Adrenal gland (tissue), 12 donors: ENCODE results near the gene LPCAT1. TPM values are rescaled to one million over a fixed set of nuclear protein-coding genes. Genes with fewer than 3 reads are reported as not detected.

Source experiments
- DNase-seq, 7 donors: peaks; one replicate each; pipeline ENCODE4 v3.0.0-alpha.2; 2019 to 2020
- H3K27ac ChIP-seq, 5 donors: fragments of 200-600 bp; sonication (generic) in 4 of 5; 1 replicate in 3 of 5; 2 replicates in 2 of 5; pipeline versions ENCODE4 v1.5.1 to v1.8.0; 2016 to 2020; ENCODE audit warnings: mild to moderate bottlenecking in 1 of 5
- H3K27me3 ChIP-seq: fragments of 200-600 bp; 2 replicates; pipeline ENCODE4 v1.8.0; 2021
- H3K36me3 ChIP-seq, 2 donors: fragments of 200-600 bp; replicated peaks in 1 of 2; 1 replicate in 1 of 2; 2 replicates in 1 of 2; pipeline versions ENCODE4 v1.5.1 to v1.8.0; 2018 to 2022
- H3K4me1 ChIP-seq, 2 donors: fragments of 200-600 bp; replicated peaks in 1 of 2; 1 replicate in 1 of 2; 2 replicates in 1 of 2; pipeline versions ENCODE4 v1.5.1 to v1.8.0; 2018 to 2021
- H3K4me3 ChIP-seq, 4 donors: fragments of 200-600 bp; sonication (generic) in 3 of 4; one replicate each; pipeline ENCODE4 v1.5.1; 2016 to 2018
- H3K9me3 ChIP-seq, 3 donors: fragments of 200-600 bp; sonication (generic) in 1 of 3; replicated peaks in 1 of 3; 1 replicate in 2 of 3; 2 replicates in 1 of 3; pipeline versions ENCODE4 v1.5.1 to v1.8.0; 2016 to 2021
- POLR2A ChIP-seq, 2 donors: fragments of 450-650 bp; IDR thresholded peaks; one replicate each; pipeline ENCODE4 v1.6.1; 2017; ENCODE audit warnings: antibody characterized with exemption in 2 of 2, mild to moderate bottlenecking in 2 of 2, moderate library complexity in 1 of 2
- WGBS, 4 donors: extraction: QIAGEN DNeasy Blood & Tissue Kit in 2 of 4; methylation state at CpG; one replicate each; pipeline versions ENCODE4 v1.1.5 to v1.1.7; 2013 to 2017; 5-methylcytosine and 5-hydroxymethylcytosine counted together
- intact Hi-C, 2 donors: fragments of 100-400 bp; cut with DNase I; formaldehyde crosslinking; loops; one replicate each; pipeline versions ENCODE4 v1.14.1 to v1.15.0; 2022 to 2023
- polyA plus RNA-seq, 3 donors: library from polyadenylated mRNA; stranded (reverse); fragments of 200-250 nt in 2 of 3; fragments of 350-450 nt in 1 of 3; fragmentation: Illumina TruSeq in 1 of 3; extraction: RNeasy Lipid Tissue Mini Kit (QIAGEN cat#74804) in 1 of 3; gene quantifications; one replicate each; pipeline ENCODE4 v1.2.3, GENCODE V29; 2013 to 2014
- total RNA-seq, 9 donors: library from RNA; depleted of rRNA in 4 of 9; stranded (reverse); fragments of >200 nt in 4 of 9; fragments of 120-200 nt in 1 of 9; fragmentation: NEBNext Ultra II Directional in 1 of 9; extraction: Animal tissue kit (Norgen Biotek cat#: 25700) in 1 of 9; gene quantifications; one replicate each; pipeline versions ENCODE4 v1.1.0 to v1.2.4, GENCODE V29; 2013 to 2023
- TF ChIP-seq, protein P1 (sequence below), 6 experiments: fragments of 450-650 bp in 4 of 6; fragments of 200-600 bp in 2 of 6; sonication (generic) in 1 of 6; IDR thresholded peaks; 1 replicate in 5 of 6; 2 replicates in 1 of 6; pipeline versions ENCODE4 v1.5.1 to v1.8.0; 2016 to 2021; ENCODE audit warnings: antibody characterized with exemption in 6 of 6, mild to moderate bottlenecking in 2 of 6, moderate library complexity in 1 of 6
- donor health status: healthy with polysubstance abuse.
- donor health status: Bipolar disorder and iron deficiency.
- donor health status: DM: yes; HTN: yes; CAD: no.
- donor health status: DM: no; HTN: no; CAD: no.
- donor health status: DM: no; HTN: no; CAD: no.
- donor health status: DM: yes; HTN: yes; CAD: no.

LPCAT1 gene
- total and polyA plus RNA-seq, 12 donors: 23.2 to 59.1 (median 42.6) TPM

DNA sequence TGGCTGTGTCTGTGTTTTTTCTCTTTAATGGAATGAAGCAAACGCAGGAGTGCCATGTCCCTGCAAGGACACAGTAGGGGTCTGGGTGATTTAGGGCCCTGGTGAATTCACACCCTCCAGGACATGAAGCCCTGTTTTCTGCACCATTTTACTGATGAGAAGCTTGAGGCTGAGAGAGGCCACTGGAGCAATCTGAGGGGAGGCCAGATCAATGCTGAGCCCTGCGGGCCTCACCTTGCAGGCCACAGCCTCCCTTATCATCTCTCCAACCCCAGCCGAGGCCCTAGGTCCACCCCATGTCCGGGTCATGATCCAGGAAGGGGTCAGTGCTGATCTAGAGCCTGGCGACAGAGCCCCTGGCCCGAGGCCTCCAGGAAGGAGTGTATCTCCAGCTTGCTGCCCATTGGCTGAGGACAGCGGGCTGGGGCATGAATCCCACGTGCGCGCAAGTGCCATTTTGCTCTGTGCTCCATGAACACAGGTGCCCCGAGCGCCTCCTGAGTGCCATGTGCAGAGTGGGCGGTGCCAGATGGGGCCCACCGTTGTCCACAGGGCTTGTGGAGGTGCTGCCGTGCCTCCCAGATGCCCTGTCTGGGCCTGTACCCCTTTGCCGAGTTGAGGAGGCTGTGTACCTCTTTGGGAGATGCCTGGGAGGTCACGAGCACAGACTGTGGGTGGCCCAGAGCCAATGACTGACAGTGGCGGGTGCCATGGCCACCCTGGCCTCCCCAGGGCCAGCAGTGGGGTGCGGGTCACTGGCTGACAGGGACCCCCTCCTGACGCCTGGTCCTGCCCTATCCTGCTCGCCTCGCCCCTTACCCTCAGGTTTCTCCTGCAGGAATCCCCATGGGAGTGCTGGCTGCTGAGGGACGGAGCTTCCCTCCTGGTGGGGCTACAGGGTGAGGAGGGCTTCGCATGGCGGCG is 32.3 kb upstream of the LPCAT1 start:
- no peaks in the 10 kb centered on the region for H3K36me3 ChIP-seq
- no peaks in the 10 kb centered on the region for H3K9me3 ChIP-seq
- TF ChIP-seq POLR2A (IDR thresholded peaks at IDR 0.05): no peak
- TF ChIP-seq, protein P1, sequence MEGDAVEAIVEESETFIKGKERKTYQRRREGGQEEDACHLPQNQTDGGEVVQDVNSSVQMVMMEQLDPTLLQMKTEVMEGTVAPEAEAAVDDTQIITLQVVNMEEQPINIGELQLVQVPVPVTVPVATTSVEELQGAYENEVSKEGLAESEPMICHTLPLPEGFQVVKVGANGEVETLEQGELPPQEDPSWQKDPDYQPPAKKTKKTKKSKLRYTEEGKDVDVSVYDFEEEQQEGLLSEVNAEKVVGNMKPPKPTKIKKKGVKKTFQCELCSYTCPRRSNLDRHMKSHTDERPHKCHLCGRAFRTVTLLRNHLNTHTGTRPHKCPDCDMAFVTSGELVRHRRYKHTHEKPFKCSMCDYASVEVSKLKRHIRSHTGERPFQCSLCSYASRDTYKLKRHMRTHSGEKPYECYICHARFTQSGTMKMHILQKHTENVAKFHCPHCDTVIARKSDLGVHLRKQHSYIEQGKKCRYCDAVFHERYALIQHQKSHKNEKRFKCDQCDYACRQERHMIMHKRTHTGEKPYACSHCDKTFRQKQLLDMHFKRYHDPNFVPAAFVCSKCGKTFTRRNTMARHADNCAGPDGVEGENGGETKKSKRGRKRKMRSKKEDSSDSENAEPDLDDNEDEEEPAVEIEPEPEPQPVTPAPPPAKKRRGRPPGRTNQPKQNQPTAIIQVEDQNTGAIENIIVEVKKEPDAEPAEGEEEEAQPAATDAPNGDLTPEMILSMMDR (IDR thresholded peaks at IDR 0.05): no peak
- peaks cover 0 to 3% of the 10 kb centered on the region in 2 donors for H3K4me1 ChIP-seq
- H3K27me3 ChIP-seq: no peaks in the 10 kb centered on the region
- DNase-seq: peak in 1 of 7 donors; percentile 43
- intact Hi-C loops: no loop called here
- WGBS, 4 donors: 87 to 91% (median 89%) methylated on average over 9 to 26 of the region's 26 CpGs
- H3K4me3 ChIP-seq: no peak overlapping the region
- H3K27ac ChIP-seq: no peak overlapping the region

DNA sequence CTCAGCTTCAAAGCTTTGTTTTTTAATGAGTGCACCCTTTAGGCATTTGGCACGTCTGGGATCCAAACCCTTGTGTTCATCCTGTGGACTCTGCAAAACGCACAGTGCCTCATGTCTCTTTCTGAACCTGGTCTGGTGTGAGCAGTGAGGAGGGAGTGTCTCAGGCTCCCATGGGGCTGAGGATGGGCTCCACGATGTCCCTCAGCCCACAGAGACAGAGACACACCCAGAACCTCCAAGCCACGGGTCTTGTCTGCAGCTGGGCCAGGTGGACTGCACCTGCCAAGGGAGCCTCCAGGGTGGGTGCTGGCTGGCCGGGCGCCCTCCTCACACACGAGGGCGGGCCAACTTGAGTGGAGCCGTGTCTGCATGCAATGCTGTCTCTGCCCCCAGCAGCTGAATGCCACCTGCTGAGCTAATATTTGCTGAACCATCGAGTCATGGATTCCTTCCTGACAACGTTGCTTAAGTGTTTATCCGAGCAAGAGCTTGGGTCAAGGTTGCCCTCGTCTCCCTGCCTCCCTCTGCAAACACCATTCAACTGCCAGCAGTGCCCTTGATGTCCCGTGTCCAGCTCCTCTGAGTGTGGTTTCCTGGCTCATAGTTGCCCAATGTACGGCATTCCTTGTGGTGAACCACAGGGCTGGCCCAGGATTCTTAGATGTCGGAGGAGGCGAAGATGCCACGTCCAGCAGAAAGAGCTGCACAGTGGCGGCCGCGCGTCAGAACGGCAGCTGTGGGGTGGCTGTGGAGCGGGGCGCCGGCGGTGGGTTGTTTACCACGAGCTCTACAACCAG is 31.4 kb upstream of the LPCAT1 start:
- intact Hi-C loops: no loop called here
- DNase-seq: peak in 6 of 7 donors; percentile 51 to 82 (median 64)
- 62 to 72% (median 70%) methylated on average over 19 to 28 of the region's 28 CpGs for WGBS, 4 donors

DNA sequence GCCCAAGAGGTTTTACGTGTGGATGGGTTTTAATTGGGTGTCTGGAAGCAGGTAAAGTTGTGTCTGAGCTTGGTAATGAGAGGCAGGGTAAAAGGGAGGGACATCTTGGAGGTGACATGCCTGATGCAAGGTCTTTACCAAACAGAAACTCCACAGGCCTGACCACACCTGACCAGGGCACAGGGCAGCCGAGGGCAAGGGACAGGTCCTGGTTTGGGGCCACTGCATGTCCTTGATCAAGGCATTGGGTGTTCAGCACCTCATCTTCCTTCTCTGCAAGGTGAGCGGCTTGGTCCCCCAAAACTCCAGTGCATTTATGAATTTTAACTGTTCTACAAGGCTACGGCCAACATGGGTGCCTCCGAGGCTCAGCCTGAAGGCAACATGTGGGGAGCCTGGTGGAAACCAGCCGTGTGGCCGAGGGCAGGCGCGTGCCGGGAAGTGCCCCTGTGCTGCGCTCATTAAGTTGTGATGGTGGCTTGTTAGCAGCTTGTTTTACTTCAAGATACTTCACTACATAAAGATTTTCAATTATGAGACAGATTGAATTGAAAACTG is 30.7 kb upstream of the LPCAT1 start:
- DNase-seq: peak in 1 of 7 donors; percentile 25
- Histone ChIP-seq H3K4me1 (peaks cover 0 to 3% of the 10 kb centered on the region in 2 donors), H3K27me3 (no peaks in the 10 kb centered on the region), H3K36me3 (no peaks in the 10 kb centered on the region), H3K27ac (no peak overlapping the region), H3K4me3 (no peak overlapping the region), H3K9me3 (no peaks in the 10 kb centered on the region)
- no peak for TF ChIP-seq POLR2A (IDR thresholded peaks at IDR 0.05)
- TF ChIP-seq, protein P1 (IDR thresholded peaks at IDR 0.05): no peak
- WGBS, 4 donors: 91 to 95% (median 94%) methylated on average over 10 to 11 of the region's 11 CpGs
- intact Hi-C loops: no loop called here

More for the DNA sequence above, 31.4 kb upstream of the LPCAT1 start:
- H3K27ac ChIP-seq: no peak overlapping the region
- H3K27me3 ChIP-seq: no peaks in the 10 kb centered on the region
- H3K36me3 ChIP-seq: no peaks in the 10 kb centered on the region
- H3K4me1 ChIP-seq: peaks cover 0 to 3% of the 10 kb centered on the region in 2 donors
- no peaks in the 10 kb centered on the region for H3K9me3 ChIP-seq
- TF ChIP-seq POLR2A (IDR thresholded peaks at IDR 0.05): no peak
- TF ChIP-seq, protein P1 (IDR thresholded peaks at IDR 0.05): no peak
- no peak overlapping the region for H3K4me3 ChIP-seq
